GM21390 (cell line): ENCODE results near the gene GPR55.
"Not testable (repeated sequence)": the region's sequence is repeated elsewhere in the genome, so short reads cannot be mapped to it uniquely, and the experiment has no call there.

Experiments used
- ATAC-seq: cut with Tn5 transposase; IDR thresholded peaks from one replicate; pipeline ENCODE4 v1.9.1; 2021; ENCODE audit not compliant: unreplicated experiment

Gene GPR55

DNA sequence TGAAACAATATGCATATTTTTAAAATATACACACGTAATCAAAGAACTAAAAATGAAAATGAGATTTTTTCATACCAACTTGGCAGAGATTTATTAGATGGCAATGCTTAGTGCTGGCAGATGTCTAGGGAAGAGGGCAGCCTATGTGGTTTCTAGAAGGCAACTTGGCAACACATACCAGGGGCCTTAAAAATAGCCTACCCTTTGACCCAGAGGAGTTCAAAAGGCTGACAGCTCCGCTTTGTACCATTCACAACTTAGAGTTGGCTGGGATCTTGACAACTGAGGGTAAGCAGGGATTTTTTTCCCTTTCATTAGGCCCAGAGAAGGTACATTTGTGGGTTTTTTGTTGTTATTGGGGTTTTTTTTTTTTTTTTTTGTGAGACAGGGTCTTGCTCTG, 26.4 kb upstream of the GPR55 start:
- no peak for ATAC-seq

GRCh38 chr2:230950874-230951339, 25.9 kb upstream of the GPR55 start:
- ATAC-seq: no peak

- peak; percentile 54 for ATAC-seq
Observed at GRCh38 chr2:230949966-230950873, 25.2 kb upstream of the GPR55 start.

DNA sequence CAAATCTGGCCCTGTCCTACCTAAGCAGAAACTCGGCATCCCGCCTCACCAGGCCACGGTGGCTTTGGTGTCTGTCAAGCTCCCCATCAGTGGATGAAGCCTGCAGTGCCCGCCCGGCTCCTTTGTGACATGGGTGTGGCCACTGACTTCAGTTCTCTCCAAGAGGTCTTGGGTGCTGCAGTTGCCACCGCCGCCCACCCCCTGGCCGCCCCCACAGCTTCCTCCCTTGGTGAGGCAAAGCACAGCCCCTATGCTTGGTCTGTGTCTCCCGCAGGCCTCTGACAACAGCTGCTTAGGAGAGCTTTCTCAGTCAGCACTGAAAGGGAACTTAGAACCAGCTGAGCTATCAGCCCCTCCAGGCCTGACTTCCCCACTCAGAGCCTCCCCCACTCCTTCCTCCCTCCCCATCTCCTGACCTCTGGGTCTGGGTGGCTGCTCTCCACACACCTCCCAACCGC, 22.9 kb upstream of the GPR55 start:
- peak; percentile 49 for ATAC-seq

- ATAC-seq: no peak
Observed at GRCh38 chr2:230947235-230947576, 22.2 kb upstream of the GPR55 start.

- no peak for ATAC-seq
Observed at GRCh38 chr2:230946429-230947234, 21.6 kb upstream of the GPR55 start.

DNA sequence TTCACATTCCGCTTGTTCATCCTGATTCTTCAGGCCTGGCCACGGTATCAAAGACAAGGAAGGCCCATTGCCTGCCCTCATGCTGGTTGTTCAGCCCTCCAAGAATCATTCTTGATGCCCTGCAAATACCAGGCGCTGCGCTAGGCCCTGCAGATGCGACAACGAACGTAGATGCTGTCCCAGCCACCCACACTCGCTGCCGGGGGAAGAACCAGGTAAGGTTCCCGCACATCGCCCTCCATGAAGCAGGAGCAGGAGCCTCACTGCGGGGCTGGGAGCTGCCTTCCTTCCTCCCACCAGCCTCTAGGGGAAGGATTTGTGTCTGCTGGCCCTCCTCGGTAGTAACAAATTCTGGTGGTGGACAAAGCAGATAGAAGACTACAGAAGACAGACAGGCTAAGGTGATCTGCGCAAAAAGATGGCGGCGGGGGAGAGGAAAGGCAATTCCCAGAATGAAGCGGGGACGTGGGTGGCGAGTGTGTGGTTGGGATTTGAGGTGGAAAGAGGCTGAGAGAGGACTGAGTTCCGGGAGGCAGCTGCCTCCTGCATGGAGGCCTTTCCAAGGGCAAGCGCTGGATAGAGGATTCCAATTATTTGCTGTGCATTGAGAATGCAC, 19.8 kb upstream of the GPR55 start:
- no peak for ATAC-seq

DNA sequence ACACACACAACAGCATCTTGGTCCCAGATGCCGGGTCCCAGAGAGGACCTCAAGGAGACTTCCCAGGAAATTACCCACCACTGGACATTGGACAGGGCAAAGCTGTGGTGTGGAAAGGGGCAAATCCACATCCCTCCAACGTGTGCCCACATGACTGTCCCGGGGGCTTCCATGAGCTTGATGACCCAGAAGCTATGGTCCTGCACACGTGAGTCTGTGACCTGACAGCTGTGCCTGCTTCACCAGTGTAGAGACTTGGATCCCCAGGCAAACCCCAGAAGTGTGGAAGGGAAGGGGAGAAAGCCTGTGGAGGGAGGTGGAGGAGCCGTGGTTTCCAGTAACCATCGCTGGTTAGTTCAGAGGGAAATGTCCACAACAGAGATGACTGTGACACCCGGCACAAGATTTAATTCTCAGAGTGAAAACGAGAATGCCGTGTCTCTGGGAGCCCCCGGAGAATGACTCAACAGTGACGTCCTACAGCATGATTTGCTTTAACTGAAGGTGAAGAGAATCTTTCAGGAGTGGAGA, 19.1 kb upstream of the GPR55 start:
- ATAC-seq: no peak

DNA sequence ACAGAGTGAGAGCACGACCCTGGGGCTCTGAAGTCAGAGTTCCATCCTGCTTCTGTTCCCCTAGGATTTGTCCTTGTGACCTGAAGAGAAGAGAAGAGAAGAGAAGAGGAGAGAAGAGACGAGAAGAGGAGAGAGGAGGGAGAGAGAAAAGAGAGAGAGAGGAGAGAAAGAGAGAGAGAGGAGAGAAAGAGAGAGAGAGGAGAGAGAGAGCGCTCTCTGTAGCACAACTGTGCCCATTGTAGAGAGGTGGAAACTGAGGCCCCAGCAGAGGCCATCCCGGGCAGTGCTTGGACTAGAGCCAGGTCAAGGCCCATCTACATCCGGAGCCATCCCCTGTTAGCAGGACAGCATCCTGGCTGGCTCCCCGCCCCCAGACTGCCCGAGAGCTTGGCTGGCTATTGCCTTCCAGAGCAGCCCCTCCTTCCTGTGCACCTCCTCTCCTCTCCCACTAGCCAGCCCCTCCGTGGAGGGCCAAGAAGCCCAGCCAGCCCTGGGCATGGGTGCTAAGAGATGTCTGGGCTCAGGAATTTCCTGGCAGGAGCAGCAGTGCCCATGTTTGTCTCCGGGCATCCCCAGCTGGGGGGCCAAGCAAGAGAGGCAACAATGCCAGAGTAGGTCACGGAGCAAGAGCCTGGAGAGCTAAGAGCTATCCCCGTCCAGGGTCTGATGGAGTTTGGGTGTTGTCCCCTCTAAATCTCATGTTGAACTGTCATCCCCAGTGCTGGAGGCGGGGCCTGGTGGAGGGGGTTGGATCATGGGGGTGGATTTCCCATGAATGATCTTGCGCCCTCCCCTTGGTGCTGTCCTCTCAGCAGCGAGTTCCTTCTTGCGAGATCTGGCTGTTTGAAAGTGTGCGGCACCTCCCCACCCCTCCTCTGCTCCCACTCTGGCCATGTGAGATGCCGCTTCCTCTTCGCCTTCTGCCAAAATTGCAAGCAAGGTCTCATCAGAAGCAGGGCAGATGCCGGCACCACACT, 18.2 kb upstream of the GPR55 start:
- peak; percentile 67 for ATAC-seq

DNA sequence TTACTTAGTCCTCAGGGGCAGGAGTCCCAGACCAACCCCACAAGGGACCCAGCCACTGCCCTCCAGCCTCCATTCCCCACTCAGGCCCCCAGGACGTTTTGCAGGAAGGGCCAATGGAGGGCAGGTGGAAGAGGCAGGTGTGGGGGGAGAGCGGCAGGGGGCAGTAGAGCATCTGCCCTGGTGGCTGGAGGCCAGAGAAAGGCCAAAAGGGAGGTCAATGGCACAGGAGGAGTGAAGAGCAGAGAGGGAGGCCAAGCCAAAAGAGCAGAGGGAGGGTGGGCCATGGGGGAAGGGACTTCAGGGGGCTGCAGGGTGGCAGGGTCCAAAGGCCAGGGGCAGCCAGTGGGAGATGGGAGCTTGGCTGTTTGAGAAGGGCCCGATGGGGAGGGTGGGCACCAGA, 17.3 kb upstream of the GPR55 start:
- ATAC-seq: no peak

DNA sequence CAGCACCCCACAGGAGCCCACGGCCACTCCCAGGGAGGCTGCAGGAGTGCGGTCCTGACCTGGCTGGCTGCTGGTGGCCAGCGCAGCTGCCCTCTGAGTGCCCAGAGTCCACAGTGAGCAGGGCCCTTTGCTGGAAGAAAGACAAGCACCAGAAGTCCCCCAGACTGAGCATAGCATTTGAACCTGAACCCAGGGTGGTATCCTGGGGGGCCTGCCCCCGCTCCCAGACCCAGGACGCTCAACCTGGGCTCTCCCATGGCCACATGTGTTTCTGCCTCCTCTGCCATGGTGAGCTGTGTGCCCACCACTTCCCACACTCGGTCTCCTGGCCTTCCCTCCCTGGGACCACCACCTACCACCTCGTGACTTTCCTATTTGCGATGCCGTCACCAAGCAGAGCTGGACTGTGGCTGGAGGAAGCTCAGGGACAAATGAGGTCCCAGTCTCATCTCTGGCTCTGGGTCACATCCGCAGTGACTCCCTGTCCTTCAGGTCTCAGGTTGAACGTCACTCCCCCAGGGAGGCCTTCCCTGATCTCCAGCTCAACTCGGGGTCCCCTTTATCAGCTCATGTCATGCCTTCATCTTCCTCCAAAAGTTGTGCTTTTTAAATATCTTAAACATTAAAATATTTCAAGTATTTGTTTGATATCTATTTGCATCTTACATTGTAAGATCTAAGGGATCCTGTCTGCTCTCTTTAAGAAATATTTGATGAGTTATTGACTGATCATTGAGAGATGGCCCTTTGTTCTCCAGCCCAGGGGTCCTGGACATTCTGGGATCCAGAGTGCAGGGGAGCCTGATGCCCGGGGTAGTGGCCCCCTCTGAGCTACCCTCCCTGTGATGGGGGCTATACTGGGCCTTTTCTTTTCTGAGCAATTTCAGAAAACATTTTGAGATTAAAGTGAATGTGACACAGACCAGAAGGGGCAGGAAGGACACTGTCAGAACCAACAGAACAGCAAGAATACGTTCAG, 16.4 kb upstream of the GPR55 start:
- no peak for ATAC-seq

DNA sequence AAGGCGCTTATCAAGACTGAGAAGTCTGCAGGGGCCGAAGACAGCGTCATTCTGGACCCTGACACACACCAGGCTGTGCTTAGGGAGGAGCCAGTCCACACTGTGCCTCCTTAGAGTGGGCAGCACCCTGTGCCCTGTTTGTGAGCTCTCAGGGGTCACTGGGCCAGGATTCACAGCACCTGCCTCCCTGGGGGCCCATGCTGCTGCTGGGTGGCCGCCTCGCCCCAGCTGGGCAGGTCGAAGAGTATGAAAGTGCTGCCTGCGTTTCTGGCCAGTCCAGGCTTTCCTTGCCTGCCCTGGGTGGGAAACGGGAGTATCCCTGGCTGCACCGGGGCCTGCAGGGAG, 15.4 kb upstream of the GPR55 start:
- no peak for ATAC-seq

GRCh38 chr2:230939691-230940470, 14.8 kb upstream of the GPR55 start:
- no peak for ATAC-seq

DNA sequence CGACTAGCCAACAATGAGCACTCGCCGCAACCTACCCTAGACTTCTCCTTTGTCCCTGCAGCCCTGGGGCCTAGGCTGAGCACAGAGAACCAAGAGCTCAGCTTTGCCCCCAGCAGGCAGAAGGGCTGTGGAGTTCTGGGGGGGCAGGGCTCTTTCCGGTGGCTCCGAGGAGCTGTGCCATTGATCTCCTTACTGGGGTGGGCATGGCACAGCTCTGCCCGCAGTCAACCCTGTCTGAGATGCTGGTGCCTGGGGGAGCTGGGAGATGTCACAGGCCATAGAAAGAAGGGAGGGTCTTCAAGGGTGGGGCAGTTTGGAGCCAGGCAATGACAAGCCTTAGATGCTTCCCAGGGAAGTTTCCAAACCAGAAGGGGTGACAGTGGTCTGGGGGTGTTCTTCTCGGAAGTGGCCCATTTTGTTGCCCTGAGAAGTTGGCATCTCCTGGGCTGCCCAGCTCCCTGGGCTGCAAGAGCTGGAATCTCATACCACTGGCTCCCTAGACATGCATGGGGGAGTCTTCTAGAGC, 14.1 kb upstream of the GPR55 start:
- ATAC-seq: no peak

DNA sequence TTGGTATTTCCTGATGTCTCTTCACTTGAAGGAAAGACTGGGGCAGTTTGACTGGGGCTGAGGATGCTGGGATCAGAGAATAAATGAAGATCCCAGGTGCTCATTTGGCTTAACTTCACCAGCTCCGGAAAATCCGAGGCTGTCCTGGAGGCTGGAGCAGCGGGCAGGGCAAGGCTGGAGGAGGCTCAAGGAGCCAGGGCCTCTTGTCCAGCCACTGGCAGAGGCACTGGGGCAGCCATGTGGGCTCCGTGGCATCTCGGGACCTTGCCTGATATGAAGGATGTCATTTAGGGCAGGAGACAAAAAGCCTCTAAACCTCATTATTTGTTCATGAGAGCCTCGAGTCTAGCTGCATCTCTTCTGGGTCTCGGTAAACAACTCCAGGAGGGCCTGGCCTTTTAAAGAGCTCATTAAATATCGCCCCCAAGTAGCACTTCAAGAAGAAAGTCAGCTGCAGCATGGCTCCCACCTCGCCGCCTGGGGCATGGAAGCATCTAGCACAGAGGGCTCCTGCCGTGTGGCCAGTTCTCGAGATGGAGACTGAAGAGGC, 13.5 kb upstream of the GPR55 start:
- no peak for ATAC-seq

GRCh38 chr2:230938098-230938497, 13.1 kb upstream of the GPR55 start:
- ATAC-seq: no peak

- no peak for ATAC-seq
Observed at GRCh38 chr2:230937362-230937761, 12.3 kb upstream of the GPR55 start.

GRCh38 chr2:230936243-230936642, 11.2 kb upstream of the GPR55 start:
- ATAC-seq: not testable (repeated sequence)
